OCI-M1 (cell line): ENCODE data around the gene DUSP18.
"Not testable (repeated sequence)": the region's sequence is repeated elsewhere in the genome, so short reads cannot be mapped to it uniquely, and the experiment has no call there.

Experiments
- DNase-seq: peaks from one replicate; lab custom pipeline; 2025; lab: John Stamatoyannopoulos, UW

Gene DUSP18

DNA sequence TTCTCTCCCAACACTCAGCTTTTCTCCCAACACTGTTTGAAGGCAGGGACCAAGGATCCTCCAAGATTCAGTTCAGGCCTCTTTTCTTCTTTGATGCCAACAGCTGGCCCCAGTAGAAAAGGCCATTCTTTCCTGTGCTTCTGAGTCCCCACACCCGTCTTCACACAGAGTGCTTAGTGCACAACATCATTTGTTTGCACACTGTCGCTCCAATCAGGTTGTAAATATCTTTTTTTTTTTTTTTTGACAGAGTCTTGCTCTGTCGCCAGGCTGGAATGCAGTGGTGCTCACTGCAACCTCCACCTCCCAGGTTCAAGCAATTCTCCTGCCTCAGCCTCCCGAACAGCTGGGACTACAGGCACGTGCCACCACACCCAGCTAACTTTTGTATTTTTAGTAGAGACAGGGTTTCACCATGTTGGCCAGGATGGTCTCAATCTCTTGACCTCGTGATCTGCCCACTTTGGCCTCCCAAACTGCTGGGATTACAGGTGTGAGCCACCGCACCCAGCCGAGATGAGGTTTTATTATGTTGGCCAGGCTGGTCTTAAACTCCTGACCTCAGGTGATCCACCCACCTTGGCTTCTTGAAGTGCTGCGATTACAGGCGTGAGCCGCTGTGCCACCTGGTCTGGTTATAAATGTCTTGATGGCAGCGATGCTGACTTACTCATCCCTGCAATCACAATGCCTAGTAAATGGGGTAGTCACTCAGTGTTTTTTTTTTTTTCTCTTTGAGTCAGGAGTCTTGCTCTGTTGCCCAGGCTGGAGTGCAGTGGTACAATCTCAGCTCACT is 12.4 kb upstream of the DUSP18 start:
- DNase-seq, result not testable (repeated sequence)

DNA sequence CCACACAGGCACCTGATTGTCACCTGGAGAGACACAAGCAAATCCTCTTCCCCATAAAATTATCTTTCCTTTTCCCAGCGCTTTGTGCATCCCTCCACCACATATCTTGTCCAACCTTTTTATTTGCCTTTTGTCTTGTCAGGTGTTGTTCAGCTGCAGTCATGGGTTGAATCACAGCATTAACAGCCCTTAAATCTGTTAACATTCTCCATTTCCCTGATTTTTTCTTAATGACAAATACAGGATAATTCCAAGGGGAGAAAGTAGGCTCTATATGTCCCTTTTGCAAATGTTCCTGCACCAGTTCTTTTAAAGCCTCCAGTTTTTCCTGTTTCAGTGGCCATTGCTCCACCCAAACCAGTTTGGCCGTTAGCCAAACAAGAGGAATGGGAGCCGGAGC is 8.9 kb upstream of the DUSP18 start:
- not testable (repeated sequence) for DNase-seq

DNA sequence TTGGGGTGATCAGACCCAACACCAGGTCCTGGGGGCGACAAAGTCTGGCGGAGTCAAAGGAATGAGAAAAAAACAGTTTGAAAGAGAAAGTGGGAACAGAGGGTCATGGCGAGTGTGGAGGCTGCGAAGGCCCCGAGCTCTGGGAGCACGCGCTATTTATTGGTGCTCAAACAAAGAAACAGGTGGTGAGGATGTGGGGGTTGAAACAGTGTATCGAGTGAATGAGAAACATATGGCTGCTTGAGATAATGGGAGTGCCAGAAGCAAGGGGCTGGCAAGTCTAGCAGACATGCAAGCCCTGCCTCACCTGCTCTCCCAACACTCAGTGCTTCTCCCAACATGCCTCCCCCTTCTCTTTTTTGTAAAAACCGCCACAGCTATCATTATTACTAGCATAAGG is 7.8 kb upstream of the DUSP18 start:
- no peak for DNase-seq

DNA sequence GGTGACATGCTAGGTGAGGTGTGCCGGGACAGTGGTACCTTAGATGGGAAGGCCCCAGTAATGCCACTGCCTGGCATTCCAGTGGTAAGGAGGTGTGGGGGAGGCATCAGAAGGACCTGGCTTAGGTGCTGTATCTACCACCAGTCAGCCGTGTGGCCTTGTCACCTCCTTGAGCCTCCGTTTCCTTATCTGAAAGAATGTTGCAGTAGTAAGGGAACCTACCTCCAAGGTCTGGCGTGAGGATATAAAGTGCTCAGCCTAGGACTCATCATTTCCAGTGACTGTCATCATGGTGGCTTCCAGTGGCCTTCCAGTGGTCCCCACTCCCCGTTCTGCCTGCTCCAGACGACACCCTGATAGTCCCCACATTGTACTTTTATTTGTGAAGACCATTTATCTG is 6.8 kb upstream of the DUSP18 start:
- no peak for DNase-seq

DNA sequence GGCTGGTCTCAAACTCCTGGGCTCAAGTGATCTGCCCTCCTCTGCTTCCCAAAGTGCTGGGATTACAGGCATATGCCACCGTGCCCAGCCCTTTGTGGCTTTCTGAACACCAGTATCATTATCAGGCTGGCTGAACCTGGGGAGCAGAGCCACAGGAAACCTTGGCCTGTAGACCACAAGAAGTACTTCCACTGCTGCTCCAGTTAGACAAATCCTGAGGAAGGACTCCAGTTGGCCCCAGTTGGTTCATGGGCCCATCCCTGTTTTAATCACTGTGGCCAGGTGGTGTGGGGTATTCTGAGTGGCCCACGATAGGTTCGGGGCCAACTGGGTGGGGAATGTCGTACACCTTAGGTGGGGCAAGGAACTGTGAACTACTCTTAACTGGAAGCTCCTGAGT is 5.5 kb upstream of the DUSP18 start:
- DNase-seq, result no peak

DNA sequence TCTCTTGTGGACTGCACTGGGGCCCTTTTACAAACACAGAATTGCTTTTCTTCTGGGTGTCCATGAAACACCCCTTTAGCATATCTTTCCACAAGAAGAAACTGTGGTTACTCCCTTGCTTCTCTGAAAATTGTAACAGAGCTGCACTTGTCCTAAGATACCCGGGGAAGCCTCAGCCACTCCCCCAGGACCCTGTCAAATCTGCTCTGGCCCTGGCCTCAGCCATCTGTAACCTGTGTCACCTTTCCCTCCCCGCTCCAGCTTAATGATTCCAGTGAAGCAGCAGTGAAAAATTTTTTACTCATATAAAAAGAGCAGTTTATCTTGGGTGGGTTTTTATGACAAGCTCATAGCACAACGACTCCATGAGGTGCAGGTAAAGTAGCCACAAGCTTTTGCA is 3.4 kb upstream of the DUSP18 start:
- no peak for DNase-seq

DNA sequence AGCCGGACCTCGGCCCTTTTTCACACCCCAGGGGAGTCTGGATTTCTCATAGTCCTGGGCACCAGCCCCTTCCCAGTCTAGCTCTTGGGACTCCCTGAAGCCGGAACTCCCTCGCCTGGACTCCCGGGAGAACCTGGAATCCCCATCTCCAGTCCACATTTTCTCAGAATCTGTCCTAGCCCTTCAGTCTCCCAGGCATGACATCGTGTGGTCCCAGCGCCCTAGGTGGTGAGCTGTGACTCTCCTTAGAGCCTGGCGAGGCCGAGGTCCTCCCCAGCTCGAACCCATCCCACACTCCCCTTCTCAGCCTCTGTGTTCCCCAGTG is 673 bp upstream of the DUSP18 start:
- no peak for DNase-seq

DNA sequence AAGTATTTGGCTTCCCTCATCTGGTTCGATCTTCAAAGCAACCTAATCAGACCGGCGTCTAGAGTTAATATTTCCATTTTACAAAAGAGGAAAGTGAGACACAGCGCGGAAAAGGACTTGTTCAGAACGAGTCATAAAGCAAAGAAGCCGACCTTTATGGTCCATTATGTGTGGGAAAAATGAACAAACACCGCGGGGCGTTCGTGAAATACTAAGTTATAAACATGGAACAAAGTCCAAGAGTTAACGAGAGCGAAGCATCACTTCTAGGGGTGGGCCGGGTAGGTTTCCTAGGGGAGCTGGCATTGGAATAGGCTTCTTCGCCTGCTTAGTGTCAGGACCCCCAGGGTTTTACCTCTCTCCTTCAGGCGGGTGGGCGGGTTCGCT is 575 bp downstream of the DUSP18 start:
- peak; percentile 28 for DNase-seq

DNA sequence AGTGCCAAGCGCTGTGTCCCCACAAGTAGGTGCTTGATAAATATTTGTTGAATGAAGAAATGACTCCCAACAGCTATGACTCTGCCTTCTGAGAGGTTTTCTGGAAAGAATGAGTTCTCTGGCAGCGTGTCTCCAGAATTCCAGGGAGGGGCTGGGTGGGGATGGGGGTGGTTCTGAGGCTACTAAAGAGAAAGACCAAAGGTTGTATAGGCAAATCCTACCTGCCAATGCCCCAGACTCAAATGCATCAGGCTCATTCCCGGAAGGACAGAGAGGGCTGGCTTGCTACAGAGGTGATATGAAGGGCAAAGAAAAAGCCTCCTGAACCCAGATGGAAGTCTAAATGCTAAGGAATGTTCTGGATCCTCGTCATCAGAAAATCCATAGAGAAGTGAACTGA is 1.9 kb downstream of the DUSP18 start:
- no peak for DNase-seq

DNA sequence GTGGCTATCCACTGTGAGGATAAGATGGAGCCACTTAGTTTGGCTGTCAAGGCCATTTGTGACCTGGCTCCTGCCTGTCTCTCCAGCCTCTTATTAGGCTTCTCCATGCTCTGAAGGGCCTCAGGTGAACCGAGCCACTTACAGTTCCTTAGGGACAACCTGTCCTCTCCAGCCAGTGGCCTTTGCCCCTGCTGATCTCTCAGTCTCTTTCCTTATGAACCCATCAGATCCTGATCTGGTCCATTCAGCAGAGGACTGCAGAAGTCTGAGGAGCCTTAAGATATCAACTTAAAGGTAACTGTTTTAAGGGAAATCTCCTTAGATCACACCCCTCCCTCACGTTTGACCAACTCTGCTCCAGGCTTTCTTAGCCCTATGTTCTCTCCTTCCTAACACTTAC is 2.4 kb downstream of the DUSP18 start:
- no peak for DNase-seq

DNA sequence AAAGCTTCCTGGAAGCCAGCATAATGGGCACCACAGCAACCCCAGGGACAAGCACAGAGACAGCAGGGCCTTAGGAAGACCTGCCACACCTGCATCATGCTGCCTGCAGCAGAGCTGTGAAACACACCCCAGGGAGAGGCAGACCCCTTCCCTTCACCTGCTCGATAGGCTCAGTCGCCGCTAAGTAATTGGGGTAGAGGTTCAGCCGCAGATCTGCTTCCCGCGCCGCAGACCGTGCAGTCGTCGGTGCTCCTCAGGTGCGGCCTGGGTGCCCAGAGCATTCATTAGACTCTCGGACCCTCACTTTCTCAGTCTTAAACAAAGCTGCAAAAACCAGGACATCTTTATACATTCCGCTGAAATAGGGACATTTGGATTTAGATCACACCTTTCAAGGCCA is 2.9 kb downstream of the DUSP18 start:
- no peak for DNase-seq

DNA sequence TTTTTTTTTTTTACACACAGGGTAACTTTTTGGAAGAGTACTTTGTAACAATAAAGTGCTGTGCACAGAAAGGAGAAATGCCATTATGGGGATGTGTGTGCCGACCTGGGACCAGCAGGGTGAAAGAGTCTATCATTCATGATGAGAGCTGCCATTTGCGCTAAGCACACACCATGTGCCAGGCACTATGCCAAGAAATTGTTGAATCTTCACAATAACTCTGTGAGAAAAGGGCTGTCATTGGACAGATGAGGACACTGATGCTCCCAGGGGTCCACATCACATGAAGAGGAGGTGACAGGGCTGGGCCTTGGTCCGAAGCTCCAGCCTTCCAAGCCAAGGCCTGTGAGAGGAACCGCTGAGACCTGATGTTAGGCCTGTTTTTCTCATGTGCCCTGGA is 5.6 kb downstream of the DUSP18 start:
- DNase-seq, result no peak

DNA sequence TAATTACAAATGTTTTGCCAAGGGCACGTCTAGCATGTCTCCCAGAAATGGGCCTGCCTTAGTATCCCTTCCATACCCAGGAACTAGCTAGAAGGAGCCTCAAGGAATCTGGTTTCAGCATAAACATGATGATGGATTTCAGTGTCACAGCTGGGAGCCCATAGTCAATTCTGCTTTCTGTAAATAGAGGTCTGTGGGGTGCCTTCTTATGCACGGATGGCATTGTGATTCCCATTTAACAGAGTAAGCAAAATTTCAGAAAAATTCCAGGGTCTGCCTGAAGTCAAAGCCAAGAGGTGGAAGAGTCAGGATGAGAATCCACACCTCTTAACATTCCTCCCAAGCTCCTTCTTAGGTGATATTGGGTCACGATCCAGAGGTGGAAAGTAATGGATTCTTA is 12.1 kb downstream of the DUSP18 start:
- DNase-seq, result no peak

DNA sequence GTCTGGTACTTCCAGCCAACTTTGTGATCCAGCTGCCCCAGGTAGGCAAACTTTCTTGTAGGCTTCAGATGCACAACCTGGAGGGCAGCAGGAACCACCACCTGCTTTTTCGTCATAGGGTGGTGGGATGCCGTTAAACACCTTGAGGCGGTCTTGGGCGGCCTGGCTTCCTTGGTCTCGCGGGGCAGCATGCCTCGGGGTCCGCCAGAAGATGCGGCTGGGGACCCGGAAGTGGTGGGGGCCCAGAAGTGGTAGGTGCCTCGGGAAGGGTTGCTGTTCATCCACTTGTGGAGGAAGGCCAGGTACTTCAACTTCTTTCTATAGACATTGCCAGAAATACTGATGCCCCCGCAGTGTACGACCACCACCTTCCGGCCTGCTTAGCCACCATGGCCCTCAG is 13.3 kb downstream of the DUSP18 start:
- DNase-seq, result no peak

DNA sequence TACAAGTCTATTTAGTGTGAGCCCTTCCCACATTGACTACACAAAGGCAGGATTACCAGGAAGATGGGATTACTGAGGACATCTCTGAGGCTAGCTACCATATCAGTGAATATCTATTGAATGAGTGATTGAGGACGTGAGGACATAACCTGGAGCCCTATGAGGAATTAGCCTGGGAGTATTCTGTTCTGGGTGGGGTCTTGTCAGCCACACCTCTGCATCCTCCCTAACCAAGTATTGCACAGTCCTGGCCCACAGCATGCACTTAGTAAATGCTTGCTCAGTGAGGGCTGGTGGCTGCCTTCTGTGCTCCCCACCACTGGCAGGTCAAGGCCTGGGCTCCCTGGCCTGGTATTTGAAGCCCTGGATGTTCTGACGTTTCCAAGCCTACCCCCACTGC is 14.8 kb downstream of the DUSP18 start:
- no peak for DNase-seq

DNA sequence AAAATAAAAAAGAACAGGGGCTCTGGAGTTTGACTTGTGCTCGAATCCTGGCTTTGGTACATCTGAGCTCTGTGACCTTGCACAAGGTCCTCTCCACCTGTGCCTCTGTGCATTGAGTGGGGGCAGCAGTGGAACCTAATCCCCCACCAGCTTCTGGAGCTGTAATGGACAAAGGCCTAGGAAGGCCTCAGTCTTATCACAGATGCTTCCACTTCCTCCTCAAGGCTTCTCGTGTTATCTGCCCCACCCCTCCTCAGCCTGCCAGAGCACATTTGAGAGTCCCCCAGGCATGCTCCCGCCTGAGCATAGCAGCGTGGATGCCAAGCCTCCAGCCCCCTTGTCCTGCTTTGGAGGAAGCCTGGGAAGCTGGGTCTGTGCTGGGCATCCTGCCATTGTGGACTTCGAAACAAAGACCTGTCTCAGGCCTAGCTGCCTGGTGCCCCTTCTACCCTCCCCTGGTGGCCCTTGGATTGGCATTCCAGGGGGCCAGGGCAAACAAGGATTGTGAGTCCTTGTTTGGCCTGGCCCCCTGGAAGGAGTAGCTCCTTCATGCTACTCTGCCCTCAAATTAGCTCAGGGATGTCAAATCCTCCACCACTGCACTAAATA is 17.1 kb downstream of the DUSP18 start:
- peak; percentile 37 for DNase-seq

DNA sequence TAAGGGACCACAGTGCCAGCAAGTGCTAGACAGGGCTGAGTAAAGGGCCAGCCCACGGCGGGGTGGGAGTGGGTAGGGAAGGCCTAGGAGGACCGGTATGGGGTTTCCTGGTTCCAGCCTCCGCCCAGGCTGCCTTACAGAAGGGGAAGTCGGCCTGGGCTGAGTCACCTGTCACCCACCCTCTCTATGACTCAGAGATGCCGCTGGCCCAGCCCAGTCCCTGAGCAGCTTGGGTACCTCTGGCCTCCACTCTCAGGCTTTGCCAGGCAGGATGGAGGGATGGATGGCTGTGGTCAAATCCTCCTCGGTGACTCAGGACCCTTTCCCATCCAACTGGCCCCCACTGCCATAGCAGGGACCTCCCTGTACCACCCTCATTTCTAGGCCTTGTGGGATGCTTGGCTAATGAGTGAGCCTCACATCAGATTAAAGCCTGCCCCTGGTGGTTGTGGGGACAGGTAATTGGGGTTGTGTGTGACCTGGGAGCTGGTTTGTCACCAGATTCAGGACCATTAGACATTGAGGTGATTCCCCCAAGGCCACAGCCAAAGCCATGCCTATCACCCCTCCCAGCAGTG is 18.2 kb downstream of the DUSP18 start:
- DNase-seq, result peak; percentile 51

DNA sequence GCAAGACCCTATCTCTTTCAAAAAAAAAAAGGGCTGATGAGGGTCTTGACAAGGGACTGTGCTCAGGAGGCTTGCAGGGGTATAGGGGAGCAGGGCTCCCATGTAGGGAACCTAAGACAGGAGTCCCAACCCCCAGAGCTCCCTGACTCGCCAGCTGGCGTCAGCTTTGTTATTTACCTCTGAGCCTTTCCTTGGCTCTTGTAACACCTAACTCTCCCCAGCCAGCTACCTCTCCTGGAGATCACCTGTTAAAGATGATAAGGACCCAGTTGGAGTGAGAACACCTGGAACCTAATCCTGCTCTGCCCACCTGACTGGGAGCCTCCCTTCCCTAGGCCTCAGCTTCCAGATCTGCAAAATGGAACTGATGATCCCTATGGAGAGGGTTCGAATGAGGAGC is 18.9 kb downstream of the DUSP18 start:
- no peak for DNase-seq

DNA sequence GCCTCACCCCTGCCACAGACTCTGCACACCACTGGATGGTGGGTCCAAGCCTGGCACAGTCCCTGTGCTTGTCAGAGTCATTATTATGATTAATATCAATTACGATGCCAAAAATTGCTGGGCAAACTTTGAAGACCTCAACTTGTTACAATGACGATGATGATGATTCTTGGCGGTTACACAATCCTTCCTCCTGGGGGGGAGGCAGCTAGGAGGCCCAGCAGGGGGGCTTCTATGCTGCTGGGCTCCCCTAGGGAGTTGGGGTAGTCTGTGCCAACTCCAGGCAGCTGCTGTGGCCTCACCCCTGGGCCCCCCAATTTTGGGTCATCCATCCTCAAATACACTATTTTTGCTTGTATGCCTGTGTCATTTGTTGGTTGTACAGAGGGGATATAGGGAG is 20.1 kb downstream of the DUSP18 start:
- no peak for DNase-seq

DNA sequence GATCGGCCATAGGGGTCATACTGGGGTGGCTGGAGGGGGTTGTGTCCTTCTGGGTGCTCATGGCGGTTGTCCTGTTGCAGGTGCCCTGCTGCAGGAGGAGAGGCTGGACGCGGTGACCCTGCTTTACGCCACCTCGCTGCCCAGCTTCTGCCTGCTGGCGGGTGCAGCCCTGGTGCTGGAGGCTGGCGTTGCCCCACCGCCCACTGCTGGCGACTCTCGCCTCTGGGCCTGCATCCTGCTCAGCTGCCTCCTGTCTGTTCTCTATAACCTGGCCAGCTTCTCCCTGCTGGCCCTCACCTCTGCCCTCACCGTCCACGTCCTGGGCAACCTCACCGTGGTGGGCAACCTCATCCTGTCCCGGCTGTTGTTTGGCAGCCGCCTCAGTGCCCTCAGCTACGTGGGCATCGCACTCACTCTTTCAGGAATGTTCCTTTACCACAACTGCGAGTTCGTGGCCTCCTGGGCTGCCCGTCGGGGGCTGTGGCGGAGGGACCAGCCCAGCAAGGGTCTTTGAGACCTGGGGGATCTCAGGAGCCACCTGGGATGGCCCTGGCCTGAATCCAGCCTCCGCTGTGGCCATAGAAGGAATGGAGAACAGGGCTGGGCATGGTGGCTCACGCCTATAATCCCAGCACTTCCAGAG is 21.0 kb downstream of the DUSP18 start:
- no peak for DNase-seq

DNA sequence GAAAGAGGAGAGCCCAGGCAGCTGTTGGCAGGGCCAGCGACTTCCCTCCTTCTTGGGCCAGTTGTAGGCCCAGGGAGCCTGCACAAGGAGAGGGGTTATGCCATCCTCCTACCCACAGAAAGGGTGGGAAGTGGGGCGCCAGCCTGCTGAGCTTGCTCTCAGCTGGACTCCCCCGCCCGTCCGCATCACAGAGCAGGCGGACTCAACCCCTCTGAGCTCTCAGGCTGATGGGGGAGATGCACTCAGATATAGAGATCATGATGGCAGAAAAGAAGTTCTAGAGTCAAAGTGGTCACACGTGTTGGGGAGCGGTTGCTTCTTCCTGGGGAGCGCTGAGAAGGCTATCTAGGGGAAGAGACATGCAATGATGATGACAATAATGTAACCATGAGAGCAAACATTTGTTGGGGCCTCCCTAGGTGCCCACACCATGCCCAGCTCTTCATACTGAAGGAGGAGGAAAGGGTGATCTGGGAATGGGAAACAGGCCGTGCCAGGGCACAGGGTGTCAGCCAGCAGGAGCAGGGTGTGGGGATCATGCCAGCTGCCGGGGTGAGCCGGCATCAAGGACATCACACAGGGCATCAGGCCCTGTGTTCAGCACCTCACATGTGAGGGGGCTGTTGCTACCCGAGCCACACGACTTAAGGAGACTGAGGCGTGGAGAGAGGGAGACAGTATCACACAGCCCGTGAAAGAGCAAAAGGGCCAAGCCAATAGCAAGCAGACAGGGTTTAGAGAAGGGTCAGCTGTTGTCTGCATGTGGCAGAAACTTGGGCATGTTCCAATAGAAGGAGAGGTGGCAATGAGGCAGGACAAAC is 24.4 kb downstream of the DUSP18 start:
- no peak for DNase-seq

DNA sequence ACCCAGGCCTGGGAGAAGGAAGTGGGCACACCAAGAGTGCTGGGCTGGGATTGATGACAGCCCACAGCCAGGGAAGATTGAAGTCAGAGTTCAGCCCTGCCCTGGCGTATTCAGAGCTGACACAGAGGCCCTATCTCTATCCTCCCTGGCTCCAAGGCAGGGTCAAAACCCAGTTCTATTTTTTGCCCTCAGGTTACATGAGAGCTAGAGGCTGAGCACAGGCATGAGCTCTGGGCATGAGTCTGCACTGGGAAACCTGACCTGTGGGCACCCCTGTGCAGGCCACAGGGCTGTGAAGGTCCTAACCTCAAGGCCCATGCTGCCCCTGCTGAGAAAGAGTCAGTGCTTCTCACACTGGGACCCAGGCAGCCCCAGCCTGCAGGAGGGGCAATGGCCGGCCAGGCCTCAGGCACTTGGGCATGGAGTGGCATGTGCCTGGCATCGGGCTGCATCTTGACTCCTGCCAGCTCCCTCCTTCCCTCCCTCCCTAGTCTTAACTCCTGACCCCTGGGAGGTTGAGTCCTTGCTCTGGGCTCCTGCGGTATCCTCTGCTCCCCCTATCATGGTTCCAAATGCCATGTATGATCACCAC is 26.7 kb downstream of the DUSP18 start:
- no peak for DNase-seq
